GDM1 (cell line): ENCODE results near the gene THAP8.
A peak's percentile ranks its signal among the peaks of the same experiment; 100 is the strongest.

Experiments used
- DNase-seq: peaks from one replicate; lab custom pipeline; 2025; lab: John Stamatoyannopoulos, UW

Gene THAP8

GRCh38 chr19:35993923-35994598 is 60.0 kb downstream of the THAP8 start:
- no peak for DNase-seq

GRCh38 chr19:35992907-35993765 is 60.9 kb downstream of the THAP8 start:
- no peak for DNase-seq

- DNase-seq, result no peak
Observed at GRCh38 chr19:35991731-35992450, 62.2 kb downstream of the THAP8 start.

GRCh38 chr19:35990771-35991730 is 63.0 kb downstream of the THAP8 start:
- DNase-seq, result no peak

- no peak for DNase-seq
Observed at GRCh38 chr19:35990156-35990555, 63.9 kb downstream of the THAP8 start.

GRCh38 chr19:35988824-35989223 is 65.3 kb downstream of the THAP8 start:
- no peak for DNase-seq

- DNase-seq, result no peak
Observed at GRCh38 chr19:35987571-35987896, 66.6 kb downstream of the THAP8 start.

- DNase-seq, result peak; percentile 47
Observed at GRCh38 chr19:35986664-35987570, 67.2 kb downstream of the THAP8 start.

GRCh38 chr19:35986111-35986510 is 68.0 kb downstream of the THAP8 start:
- DNase-seq, result no peak
